SW480 (cell line): ENCODE data around the gene PAXX.
"Not testable (repeated sequence)": the region's sequence is repeated elsewhere in the genome, so short reads cannot be mapped to it uniquely, and the experiment has no call there.

Experiments used
- DNase-seq: peaks from one replicate; pipeline ENCODE4 v3.0.0-alpha.2; 2016; ENCODE audit warnings: low spot score

PAXX gene

DNA sequence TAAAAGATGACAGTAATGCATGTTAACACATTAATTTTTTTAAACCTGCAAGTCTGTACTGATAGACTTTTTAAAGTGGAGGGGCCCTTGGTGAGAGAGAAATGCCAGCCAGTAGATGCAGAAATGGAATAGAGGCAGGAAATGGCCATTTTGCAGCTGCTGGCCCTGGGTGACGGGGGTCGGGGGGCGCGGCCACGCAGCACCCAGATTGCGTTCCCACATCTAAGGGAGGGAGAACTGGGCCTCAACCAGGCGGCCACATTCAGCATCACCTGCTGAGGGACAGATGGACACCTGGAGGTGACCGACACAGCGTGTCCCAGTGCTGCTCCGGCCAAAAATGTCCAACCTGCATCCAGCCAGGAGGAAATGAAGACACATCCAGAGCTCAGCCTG is 10.4 kb downstream of the PAXX start:
- DNase-seq = no peak

DNA sequence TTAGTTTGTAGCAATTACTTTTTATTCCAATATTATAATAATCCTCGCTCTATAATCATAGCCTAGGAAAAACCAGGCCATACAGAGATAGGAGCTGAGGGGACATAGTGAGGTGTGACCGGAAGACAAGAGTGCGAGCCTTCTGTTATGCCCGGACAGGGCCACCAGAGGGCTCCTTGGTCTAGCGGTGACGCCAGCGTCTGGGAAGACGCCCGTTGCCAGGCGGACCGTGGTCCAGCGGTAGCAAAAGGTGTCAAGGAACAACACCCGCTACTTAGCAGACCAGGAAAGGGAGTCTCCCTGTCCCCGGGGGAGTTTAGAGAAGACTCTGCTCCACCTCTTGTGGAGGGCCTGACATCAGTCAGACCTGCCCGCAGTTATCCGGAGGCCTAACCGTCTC is 12.1 kb downstream of the PAXX start:
- not testable (repeated sequence) for DNase-seq

DNA sequence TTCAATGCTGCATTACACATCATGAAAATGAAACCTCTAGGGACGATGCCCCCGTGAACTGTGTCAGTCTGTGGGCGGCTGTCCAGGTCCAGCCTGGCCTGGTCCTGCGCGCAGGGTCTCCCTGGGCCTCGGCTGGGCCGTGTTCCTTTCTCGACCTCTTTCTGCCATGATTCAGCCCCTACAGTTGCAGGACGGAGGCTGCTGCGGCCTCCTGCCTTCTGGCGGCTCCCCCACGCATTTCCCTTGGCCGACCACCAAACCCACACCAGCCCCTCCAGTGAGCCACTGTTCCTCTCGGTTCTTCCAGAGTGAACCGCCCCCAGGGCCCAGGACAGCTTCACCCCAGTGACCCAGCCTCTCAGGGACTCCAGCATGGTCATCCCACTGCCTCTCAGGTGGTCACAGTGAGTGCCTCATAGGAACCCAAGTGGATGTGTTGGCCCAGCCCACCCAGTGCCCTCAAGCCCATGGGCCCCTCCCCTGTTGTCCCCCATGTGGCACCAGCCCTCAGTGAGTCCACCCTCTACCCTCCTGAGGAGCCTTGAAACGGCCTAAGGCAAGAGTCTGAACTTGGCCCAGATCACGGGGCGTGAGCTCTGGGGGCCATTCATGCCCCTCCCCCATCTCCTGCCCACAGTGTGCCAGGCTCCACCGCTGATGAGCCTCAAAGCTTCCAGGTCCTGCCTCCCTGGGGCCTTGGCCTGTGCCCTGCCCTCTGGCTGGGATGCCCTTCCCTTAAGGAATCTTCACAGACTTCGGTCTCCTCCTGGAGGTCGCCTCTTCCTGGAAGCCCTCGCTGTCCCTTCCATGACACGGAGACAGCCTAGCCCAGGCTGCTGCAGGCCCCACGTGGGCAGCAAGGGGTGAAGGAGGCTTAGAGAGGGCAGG is 14.1 kb downstream of the PAXX start:
- no peak for DNase-seq

GRCh38 chr9:137007108-137007815 is 15.0 kb downstream of the PAXX start:
- no peak for DNase-seq

- DNase-seq = no peak
Measured at GRCh38 chr9:137007816-137008270, 15.6 kb downstream of the PAXX start.

GRCh38 chr9:137008312-137008711 is 16.1 kb downstream of the PAXX start:
- DNase-seq = no peak

GRCh38 chr9:137009217-137009616 is 17.0 kb downstream of the PAXX start:
- no peak for DNase-seq

DNA sequence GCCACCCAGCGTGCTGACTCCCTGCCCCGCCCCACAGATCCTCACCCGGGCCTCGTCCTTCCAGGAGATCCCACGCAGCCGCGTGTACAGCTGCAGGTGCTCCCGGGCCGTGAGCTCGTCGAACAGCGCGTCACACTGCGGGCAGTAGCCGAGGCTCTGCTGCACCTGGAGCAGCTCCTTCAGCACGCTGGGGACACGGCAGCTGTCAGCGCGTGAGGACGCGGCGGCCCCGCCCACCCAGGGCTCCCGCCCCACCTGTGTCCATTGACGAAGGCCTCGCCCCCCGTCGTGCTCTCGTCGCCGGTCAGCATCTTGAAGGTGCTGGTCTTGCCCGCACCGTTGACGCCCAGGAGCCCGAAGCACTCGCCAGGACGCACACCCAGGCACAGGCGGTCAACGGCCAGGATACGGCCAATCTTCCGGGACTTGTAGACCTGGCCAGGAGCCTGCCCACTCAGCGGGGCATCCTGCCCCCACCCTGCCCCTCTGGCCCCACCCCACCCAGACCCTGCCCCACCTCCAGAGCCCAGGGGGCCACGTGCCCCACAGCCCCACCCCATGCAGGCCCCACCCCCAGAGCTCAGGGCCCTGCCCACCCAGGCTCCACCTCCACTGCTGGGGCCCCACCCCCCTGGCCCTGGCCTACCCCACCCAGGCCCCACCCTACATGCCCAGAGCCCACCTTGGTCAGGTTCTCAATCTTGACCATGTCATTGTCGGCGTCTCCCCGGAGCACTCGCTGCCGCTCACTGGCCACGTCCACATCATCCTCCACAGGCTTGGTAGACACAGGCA is 17.9 kb downstream of the PAXX start:
- no peak for DNase-seq

- no peak for DNase-seq
Measured at GRCh38 chr9:137011156-137011555, 18.9 kb downstream of the PAXX start.

DNA sequence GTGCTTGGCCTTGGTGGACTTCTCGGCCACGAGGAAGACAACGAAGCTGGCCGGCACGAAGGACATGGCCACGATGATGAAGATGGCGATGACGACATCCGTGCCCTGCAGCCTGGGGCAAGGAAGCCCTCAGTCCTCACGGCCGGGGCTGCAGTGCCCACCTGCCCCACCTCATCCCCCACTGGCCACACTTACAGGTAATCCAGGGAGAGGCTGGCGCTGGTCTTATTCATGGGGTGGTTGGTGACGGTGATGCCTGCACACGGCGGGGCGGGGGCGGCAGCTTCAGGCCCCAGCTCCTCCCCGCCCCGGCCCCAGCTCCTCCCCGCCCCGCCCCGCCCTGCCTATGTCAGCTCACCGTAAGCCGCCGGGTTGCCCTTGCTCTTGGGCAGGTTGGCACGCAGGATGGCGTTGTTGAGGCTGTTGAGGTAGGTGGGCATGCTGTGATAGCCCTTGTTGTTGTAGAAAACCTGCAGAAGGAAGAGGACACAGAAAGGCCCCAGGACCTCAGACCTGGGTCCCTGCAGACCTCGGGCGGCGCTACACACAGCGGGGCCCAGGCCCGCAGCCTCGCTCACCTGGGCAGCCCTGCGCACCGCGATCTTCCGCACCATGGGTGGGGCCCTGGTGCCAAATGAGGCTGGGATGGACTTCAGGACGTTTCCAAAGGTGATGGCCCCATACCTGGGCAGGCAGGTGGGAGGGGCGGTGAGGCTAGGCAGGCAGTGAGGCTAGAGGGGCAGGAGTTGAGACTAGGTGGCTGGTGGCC is 19.9 kb downstream of the PAXX start:
- no peak for DNase-seq

DNA sequence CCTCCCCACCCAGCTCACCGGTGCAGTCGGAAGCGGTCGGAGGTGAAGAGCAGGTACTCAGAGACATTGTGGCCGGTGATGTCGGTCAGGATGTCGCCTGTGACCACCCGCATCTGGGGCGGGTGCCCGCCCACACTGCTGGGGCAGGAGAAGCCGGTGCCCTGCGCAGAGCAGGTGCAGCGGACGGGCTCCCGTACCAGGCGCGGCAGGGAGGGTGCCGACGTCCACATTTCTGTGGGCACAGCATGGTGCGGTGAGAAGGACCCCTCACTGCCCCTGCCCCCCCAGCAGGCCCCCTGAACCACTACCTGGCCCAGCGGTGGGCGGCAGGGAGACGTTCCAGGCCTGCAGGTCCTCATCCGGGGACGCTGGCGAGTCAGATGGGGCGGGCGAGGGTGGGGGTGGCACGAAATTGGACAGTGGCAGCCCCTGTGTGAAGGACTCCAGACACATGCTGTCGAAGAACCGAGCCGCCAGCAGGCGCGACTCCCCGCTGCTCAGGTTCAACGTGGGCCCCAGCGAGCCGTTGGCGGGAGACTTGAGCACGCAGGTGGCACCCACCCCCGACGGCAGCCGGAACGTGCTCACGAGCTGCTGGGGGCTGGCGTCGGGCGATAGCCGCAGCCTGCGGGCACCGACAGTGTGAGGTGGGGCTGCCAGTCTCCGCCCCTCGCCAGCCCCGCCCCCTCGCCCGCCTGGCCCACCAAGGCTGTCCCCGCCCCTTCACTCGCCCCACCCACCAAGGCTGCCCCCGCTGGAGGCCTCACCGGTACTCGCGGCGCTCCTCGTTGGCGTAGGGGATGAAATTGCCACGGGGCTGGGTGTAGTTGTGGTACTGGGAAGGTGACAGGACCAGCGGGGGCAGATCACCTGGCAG is 20.7 kb downstream of the PAXX start:
- DNase-seq = no peak

DNA sequence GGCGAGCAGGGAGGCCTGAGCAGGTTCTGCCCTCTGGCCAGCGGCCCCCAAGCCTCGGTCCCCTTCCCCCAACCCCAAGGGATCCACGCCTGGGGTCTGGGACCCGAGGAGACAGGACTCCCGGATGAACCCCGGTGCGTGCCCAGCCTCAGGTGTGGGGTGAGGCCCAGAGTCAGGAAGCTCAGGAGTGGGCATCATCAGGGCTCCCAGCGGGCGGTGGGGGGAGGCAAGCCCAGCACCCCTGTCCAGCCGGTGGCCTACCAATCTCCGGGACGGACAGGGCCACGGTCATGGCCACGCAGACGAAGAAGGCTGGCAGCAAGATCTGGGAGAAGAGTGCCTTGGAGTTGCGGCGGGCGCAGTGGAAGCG is 21.3 kb downstream of the PAXX start:
- DNase-seq = no peak

GRCh38 chr9:137014166-137014565 is 21.9 kb downstream of the PAXX start:
- no peak for DNase-seq

- no peak for DNase-seq
Measured at GRCh38 chr9:137014776-137015539, 22.7 kb downstream of the PAXX start.

DNA sequence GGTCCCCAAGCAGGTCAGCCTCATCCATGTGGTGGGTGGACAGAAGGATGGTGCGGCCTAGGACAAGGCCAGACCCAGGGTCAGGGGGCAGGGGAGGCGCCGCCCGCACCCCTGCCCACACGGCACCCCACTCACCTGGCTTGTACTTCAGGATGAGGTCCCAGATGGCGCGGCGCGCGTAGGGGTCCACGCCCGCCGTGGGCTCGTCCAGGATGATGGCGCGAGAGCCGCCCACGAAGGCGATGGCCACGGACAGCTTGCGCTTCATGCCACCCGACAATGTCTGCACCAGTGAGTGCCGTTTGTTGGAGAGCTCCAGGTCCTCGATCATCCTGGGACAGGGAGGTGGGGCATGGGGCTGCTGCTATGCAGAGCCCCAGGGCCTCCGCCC is 23.3 kb downstream of the PAXX start:
- DNase-seq = no peak

GRCh38 chr9:137015976-137016375 is 23.8 kb downstream of the PAXX start:
- no peak for DNase-seq

GRCh38 chr9:137016436-137016835 is 24.2 kb downstream of the PAXX start:
- no peak for DNase-seq

GRCh38 chr9:137017071-137017470 is 24.8 kb downstream of the PAXX start:
- no peak for DNase-seq

GRCh38 chr9:137017791-137018497 is 25.7 kb downstream of the PAXX start:
- DNase-seq = no peak
